MM.1S (cell line): ENCODE data around the gene DMRTB1.

Experiments used
- DNase-seq: peaks from one replicate; pipeline ENCODE4 v3.0.0-alpha.2; 2015
- H2AFZ ChIP-seq: fragments of 300-600 bp; sonication (generic); 2 replicates; pipeline ENCODE4 v1.6.0; 2016; ENCODE audit warnings: antibody characterized with exemption, low read length
- H3F3A ChIP-seq: fragments of 300-600 bp; sonication (generic); 2 replicates; pipeline ENCODE4 v1.6.1; 2016; ENCODE audit warnings: mild to moderate bottlenecking, antibody characterized with exemption, low read length, moderate library complexity, mixed read lengths; ENCODE audit not compliant: insufficient read depth
- H3K27ac ChIP-seq: fragments of 300-600 bp; sonication (generic); 2 replicates; pipeline ENCODE4 v1.5.1; 2016; ENCODE audit warnings: mild to moderate bottlenecking, low read length
- H3K27me3 ChIP-seq: fragments of 300-600 bp; sonication (generic); replicated peaks from 2 replicates; pipeline ENCODE4 v1.6.0; 2016; ENCODE audit warnings: low read length; ENCODE audit not compliant: insufficient read depth
- H3K36me3 ChIP-seq: fragments of 300-600 bp; sonication (generic); replicated peaks from 2 replicates; pipeline ENCODE4 v1.6.1; 2016; ENCODE audit warnings: mild to moderate bottlenecking, low read length, mixed read lengths; ENCODE audit not compliant: insufficient read depth
- H3K4me1 ChIP-seq: fragments of 300-600 bp; sonication (generic); 2 replicates; pipeline ENCODE4 v1.6.1; 2016; ENCODE audit warnings: low read length, mixed read lengths
- H3K4me2 ChIP-seq: fragments of 300-600 bp; sonication (generic); 2 replicates; pipeline ENCODE4 v1.6.0; 2016; ENCODE audit warnings: low read depth, low read length
- H3K4me3 ChIP-seq: fragments of 300-600 bp; sonication (generic); 2 replicates; pipeline ENCODE4 v1.5.1; 2016; ENCODE audit warnings: low read length, mixed read lengths
- H3K79me2 ChIP-seq: fragments of 300-600 bp; sonication (generic); 2 replicates; pipeline ENCODE4 v1.6.1; 2016; ENCODE audit warnings: mixed run types, low read length, mixed read lengths
- H3K9ac ChIP-seq: fragments of 300-600 bp; sonication (generic); 2 replicates; pipeline ENCODE4 v1.6.1; 2016; ENCODE audit warnings: low read length, mixed read lengths
- H3K9me2 ChIP-seq: fragments of 300-600 bp; sonication (generic); replicated peaks from 2 replicates; pipeline ENCODE4 v1.6.1; 2016; ENCODE audit warnings: mild to moderate bottlenecking, low read length, mixed read lengths; ENCODE audit not compliant: insufficient read depth
- H3K9me3 ChIP-seq: fragments of 300-600 bp; sonication (generic); replicated peaks from 2 replicates; pipeline ENCODE4 v1.6.1; 2016; ENCODE audit warnings: mild to moderate bottlenecking, low read length, mixed read lengths; ENCODE audit not compliant: insufficient read depth
- H4K20me1 ChIP-seq: fragments of 300-600 bp; sonication (generic); 2 replicates; pipeline ENCODE4 v1.6.1; 2016; ENCODE audit warnings: mild to moderate bottlenecking, low read length, moderate library complexity, mixed read lengths; ENCODE audit not compliant: insufficient read depth
- EZH2 ChIP-seq: fragments of 300-600 bp; sonication (generic); optimal IDR thresholded peaks from 2 replicates; pipeline ENCODE3; 2017; ENCODE audit warnings: low read depth, mild to moderate bottlenecking, antibody characterized with exemption, low read length, mixed read lengths
- EZH2phosphoT487 ChIP-seq: fragments of 300-600 bp; sonication (generic); IDR thresholded peaks from 2 replicates; pipeline ENCODE4 v1.6.1; 2018; ENCODE audit warnings: antibody characterized with exemption, low read length
- TF ChIP-seq, protein P1 (sequence below): fragments of 300-600 bp; sonication (generic); IDR thresholded peaks from 2 replicates; pipeline ENCODE4 v1.5.1; 2016; ENCODE audit warnings: antibody characterized with exemption, low read length, mixed read lengths

Gene DMRTB1

DNA sequence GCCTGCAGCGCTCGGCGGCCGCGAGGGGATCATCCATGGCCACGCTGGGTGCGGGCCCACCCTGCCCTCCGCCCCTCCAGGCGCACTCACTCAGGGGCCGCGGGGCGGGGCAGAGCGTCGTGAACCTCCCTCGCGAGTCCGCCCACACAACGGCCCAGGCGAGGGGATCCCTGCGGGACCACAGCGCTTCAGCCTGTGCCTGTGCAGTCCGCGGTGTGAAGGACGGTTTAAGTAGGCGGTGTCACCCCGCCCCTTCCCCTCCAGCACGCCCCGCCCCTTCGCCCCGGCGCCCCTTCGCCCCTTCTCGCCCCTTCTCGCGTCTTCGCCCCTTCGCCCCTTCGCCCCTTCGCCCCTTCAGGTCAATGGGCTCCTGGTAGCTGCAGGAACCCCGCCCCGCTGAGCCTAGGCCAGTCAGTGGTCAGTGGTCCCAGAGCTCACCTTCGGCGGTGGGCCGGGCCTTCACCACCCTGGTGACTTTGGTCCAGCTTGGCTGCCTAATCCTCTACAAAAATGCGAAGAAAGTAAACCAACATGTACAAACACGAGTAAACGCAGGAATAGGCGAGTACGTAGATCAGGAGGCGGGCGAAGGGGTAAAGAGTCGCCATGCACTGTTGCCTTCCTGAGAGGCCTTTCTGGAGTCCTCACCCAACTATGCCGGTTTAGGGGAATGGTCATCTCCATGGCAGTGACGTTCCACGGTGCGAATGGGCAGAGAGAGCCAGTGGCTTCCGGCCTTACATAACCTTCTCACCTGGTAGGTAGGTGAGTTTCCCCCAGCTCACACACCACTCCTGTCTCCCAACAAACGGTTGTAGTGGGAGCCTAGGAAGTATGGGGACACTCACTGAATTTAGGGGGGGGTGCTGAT, 19.6 kb upstream of the DMRTB1 start:
- H4K20me1 ChIP-seq = no peaks in the 10 kb centered on the region
- TF ChIP-seq EZH2 (no peak), EZH2phosphoT487 (no peak)
- TF ChIP-seq, protein P1, sequence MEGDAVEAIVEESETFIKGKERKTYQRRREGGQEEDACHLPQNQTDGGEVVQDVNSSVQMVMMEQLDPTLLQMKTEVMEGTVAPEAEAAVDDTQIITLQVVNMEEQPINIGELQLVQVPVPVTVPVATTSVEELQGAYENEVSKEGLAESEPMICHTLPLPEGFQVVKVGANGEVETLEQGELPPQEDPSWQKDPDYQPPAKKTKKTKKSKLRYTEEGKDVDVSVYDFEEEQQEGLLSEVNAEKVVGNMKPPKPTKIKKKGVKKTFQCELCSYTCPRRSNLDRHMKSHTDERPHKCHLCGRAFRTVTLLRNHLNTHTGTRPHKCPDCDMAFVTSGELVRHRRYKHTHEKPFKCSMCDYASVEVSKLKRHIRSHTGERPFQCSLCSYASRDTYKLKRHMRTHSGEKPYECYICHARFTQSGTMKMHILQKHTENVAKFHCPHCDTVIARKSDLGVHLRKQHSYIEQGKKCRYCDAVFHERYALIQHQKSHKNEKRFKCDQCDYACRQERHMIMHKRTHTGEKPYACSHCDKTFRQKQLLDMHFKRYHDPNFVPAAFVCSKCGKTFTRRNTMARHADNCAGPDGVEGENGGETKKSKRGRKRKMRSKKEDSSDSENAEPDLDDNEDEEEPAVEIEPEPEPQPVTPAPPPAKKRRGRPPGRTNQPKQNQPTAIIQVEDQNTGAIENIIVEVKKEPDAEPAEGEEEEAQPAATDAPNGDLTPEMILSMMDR = no peak
- no peaks in the 10 kb centered on the region for H3F3A ChIP-seq
- no peaks in the 10 kb centered on the region for H3K9me2 ChIP-seq
- H3K79me2 ChIP-seq = no peaks in the 10 kb centered on the region
- H3K4me3 ChIP-seq = no peak overlapping the region
- H3K4me1 ChIP-seq = no peaks in the 10 kb centered on the region
- no peaks in the 10 kb centered on the region for H3K27me3 ChIP-seq
- no peak overlapping the region for H3K4me2 ChIP-seq
- H2AFZ ChIP-seq = no peak overlapping the region
- no peaks in the 10 kb centered on the region for H3K9me3 ChIP-seq
- H3K9ac ChIP-seq = no peak overlapping the region
- no peaks in the 10 kb centered on the region for H3K36me3 ChIP-seq
- no peak overlapping the region for H3K27ac ChIP-seq
- no peak for DNase-seq

GRCh38 chr1:53440633-53441032, 18.6 kb upstream of the DMRTB1 start:
- H2AFZ ChIP-seq = no peak overlapping the region
- no peak for DNase-seq
- no peak overlapping the region for H3K27ac ChIP-seq
- H3K79me2 ChIP-seq = no peaks in the 10 kb centered on the region
- no peak overlapping the region for H3K9ac ChIP-seq
- TF ChIP-seq EZH2phosphoT487 (no peak), EZH2 (no peak)
- TF ChIP-seq, protein P1 = no peak
- no peaks in the 10 kb centered on the region for H4K20me1 ChIP-seq
- no peaks in the 10 kb centered on the region for H3K27me3 ChIP-seq
- no peaks in the 10 kb centered on the region for H3K9me2 ChIP-seq
- H3K36me3 ChIP-seq = no peaks in the 10 kb centered on the region
- H3K9me3 ChIP-seq = no peaks in the 10 kb centered on the region
- H3K4me2 ChIP-seq = no peak overlapping the region
- H3F3A ChIP-seq = no peaks in the 10 kb centered on the region
- H3K4me3 ChIP-seq = no peak overlapping the region
- H3K4me1 ChIP-seq = no peaks in the 10 kb centered on the region

- no peaks in the 10 kb centered on the region for H3K36me3 ChIP-seq
- no peak overlapping the region for H2AFZ ChIP-seq
- no peaks in the 10 kb centered on the region for H3K27me3 ChIP-seq
- no peaks in the 10 kb centered on the region for H3F3A ChIP-seq
- H3K4me3 ChIP-seq = no peak overlapping the region
- no peak overlapping the region for H3K9ac ChIP-seq
- H3K9me3 ChIP-seq = no peaks in the 10 kb centered on the region
- H3K4me1 ChIP-seq = no peaks in the 10 kb centered on the region
- no peaks in the 10 kb centered on the region for H3K9me2 ChIP-seq
- H4K20me1 ChIP-seq = no peaks in the 10 kb centered on the region
- DNase-seq = no peak
- no peak overlapping the region for H3K27ac ChIP-seq
- TF ChIP-seq, protein P1 = no peak
- TF ChIP-seq EZH2 (no peak), EZH2phosphoT487 (no peak)
- no peak overlapping the region for H3K4me2 ChIP-seq
- no peaks in the 10 kb centered on the region for H3K79me2 ChIP-seq
These were observed 16.9 kb upstream of the DMRTB1 start for GRCh38 chr1:53442299-53442698.
